OCI-LY1 (cell line): ENCODE results near the gene ZNF747.

Experiments
- H2AFZ ChIP-seq: fragments of 200-600 bp; sonication (generic), shearing (Covaris generic); 2 replicates; pipeline ENCODE4 v1.6.0; 2014; ENCODE audit warnings: antibody characterized with exemption, mild to moderate bottlenecking, low read length
- H3F3A ChIP-seq: fragments of 200-600 bp; sonication (generic), shearing (Covaris generic); 2 replicates; pipeline ENCODE4 v1.6.0; 2014; ENCODE audit warnings: mild to moderate bottlenecking, antibody characterized with exemption, low read length, moderate library complexity; ENCODE audit not compliant: insufficient read depth
- H3K27ac ChIP-seq: fragments of 200-600 bp; sonication (generic); 2 replicates; pipeline ENCODE4 v1.5.1; 2014; ENCODE audit warnings: low read length, mixed run types, mild to moderate bottlenecking, low read depth; ENCODE audit not compliant: poor library complexity, severe bottlenecking
- H3K27me3 ChIP-seq: fragments of 200-600 bp; sonication (generic); 2 replicates; pipeline ENCODE4 v1.6.0; 2014; ENCODE audit warnings: antibody characterized with exemption, mild to moderate bottlenecking, low read length, moderate library complexity; ENCODE audit not compliant: insufficient read depth
- H3K36me3 ChIP-seq: fragments of 200-600 bp; sonication (generic); 2 replicates; pipeline ENCODE4 v1.6.1; 2014; ENCODE audit warnings: mild to moderate bottlenecking, antibody characterized with exemption, low read length, moderate library complexity, mixed read lengths; ENCODE audit not compliant: insufficient read depth
- H3K4me1 ChIP-seq: fragments of 200-600 bp; sonication (generic); 2 replicates; pipeline ENCODE4 v1.5.1; 2014; ENCODE audit warnings: mild to moderate bottlenecking, low read length, moderate library complexity; ENCODE audit not compliant: insufficient read depth, severe bottlenecking
- H3K4me2 ChIP-seq: fragments of 200-600 bp; sonication (generic), shearing (Covaris generic); 2 replicates; pipeline ENCODE4 v1.6.1; 2014; ENCODE audit warnings: low read length
- H3K4me3 ChIP-seq: fragments of 200-600 bp; sonication (generic); 2 replicates; pipeline ENCODE4 v1.5.1; 2014; ENCODE audit warnings: low read length, low read depth, mild to moderate bottlenecking, mixed read lengths; ENCODE audit not compliant: poor library complexity, severe bottlenecking
- H3K79me2 ChIP-seq: fragments of 200-600 bp; shearing (Covaris generic); 2 replicates; pipeline ENCODE4 v1.6.1; 2016; ENCODE audit warnings: mixed run types, low read length, mixed read lengths; ENCODE audit not compliant: insufficient read depth
- H3K9ac ChIP-seq: fragments of 200-600 bp; sonication (generic), shearing (Covaris generic); 2 replicates; pipeline ENCODE4 v1.6.1; 2014; ENCODE audit warnings: mild to moderate bottlenecking, low read length, mixed read lengths
- H3K9me2 ChIP-seq: fragments of 200-600 bp; sonication (generic), shearing (Covaris generic); 2 replicates; pipeline ENCODE4 v1.6.1; 2014; ENCODE audit warnings: low read depth, mild to moderate bottlenecking, low read length, mixed read lengths
- H3K9me3 ChIP-seq: fragments of 200-600 bp; shearing (Covaris generic); 2 replicates; pipeline ENCODE4 v1.6.1; 2014; ENCODE audit warnings: low read length, mixed read lengths
- H4K20me1 ChIP-seq: fragments of 200-600 bp; sonication (generic), shearing (Covaris generic); 2 replicates; pipeline ENCODE4 v1.6.0; 2016; ENCODE audit warnings: mild to moderate bottlenecking, low read length; ENCODE audit not compliant: insufficient read depth
- CTCF ChIP-seq: fragments of 200-600 bp; sonication (generic), shearing (Covaris generic); IDR thresholded peaks from 2 replicates; pipeline ENCODE4 v1.5.1; 2017; ENCODE audit warnings: mild to moderate bottlenecking, antibody characterized with exemption, low read length, moderate library complexity, mixed read lengths
- EZH2 ChIP-seq: fragments of 200-600 bp; sonication (generic), shearing (Covaris generic); IDR thresholded peaks from 2 replicates; pipeline ENCODE4 v1.8.0; 2017; ENCODE audit warnings: borderline replicate concordance, mixed run types, mild to moderate bottlenecking, antibody characterized with exemption, low read length, moderate library complexity, mixed read lengths

The ZNF747 gene

GRCh38 chr16:30554557-30555314 is 20.1 kb upstream of the ZNF747 start:
- Histone ChIP-seq H3K4me2 (no peak overlapping the region), H3K9me2 (no peaks in the 10 kb centered on the region), H3K4me3 (no peak overlapping the region), H3K4me1 (peaks cover 11% of the 10 kb centered on the region), H3K9me3 (no peaks in the 10 kb centered on the region), H3K27ac (no peak overlapping the region), H3K27me3 (no peaks in the 10 kb centered on the region), H2AFZ (no peak overlapping the region), H4K20me1 (no peaks in the 10 kb centered on the region), H3F3A (no peaks in the 10 kb centered on the region), H3K79me2 (0 out of 2 replicates have a peak, but pooled peaks cover 4% of the 10 kb centered on the region), H3K9ac (no peak overlapping the region), H3K36me3 (peaks cover 41% of the 10 kb centered on the region)
- TF ChIP-seq CTCF (no peak), EZH2 (no peak)

GRCh38 chr16:30553393-30553899 is 18.8 kb upstream of the ZNF747 start:
- Histone ChIP-seq H3K27ac (no peak overlapping the region), H3K36me3 (peaks cover 41% of the 10 kb centered on the region), H3K4me3 (no peak overlapping the region), H3K79me2 (0 out of 2 replicates have a peak, but pooled peaks cover 4% of the 10 kb centered on the region), H4K20me1 (no peaks in the 10 kb centered on the region), H2AFZ (no peak overlapping the region), H3K27me3 (no peaks in the 10 kb centered on the region), H3K9ac (no peak overlapping the region), H3F3A (no peaks in the 10 kb centered on the region), H3K4me2 (no peak overlapping the region), H3K9me3 (no peaks in the 10 kb centered on the region), H3K9me2 (no peaks in the 10 kb centered on the region), H3K4me1 (peaks cover 7% of the 10 kb centered on the region)
- no peak for TF ChIP-seq CTCF
- no peak for TF ChIP-seq EZH2

- Histone ChIP-seq H3K36me3 (peaks cover 41% of the 10 kb centered on the region), H3F3A (no peaks in the 10 kb centered on the region), H2AFZ (no peak overlapping the region), H4K20me1 (no peaks in the 10 kb centered on the region), H3K79me2 (0 out of 2 replicates have a peak, but pooled peaks cover 4% of the 10 kb centered on the region), H3K9me2 (no peaks in the 10 kb centered on the region), H3K4me3 (no peak overlapping the region), H3K4me1 (peaks cover 7% of the 10 kb centered on the region), H3K27ac (no peak overlapping the region), H3K4me2 (no peak overlapping the region), H3K9ac (no peak overlapping the region), H3K9me3 (no peaks in the 10 kb centered on the region), H3K27me3 (no peaks in the 10 kb centered on the region)
- TF ChIP-seq CTCF (no peak), EZH2 (no peak)
Measured at GRCh38 chr16:30552956-30553355, 18.3 kb upstream of the ZNF747 start.
